ENCODE data around the gene COX7A2L. TPM values are rescaled to one million over a fixed set of nuclear protein-coding genes. Genes with fewer than 3 reads are reported as not detected.

Gene COX7A2L
- total and polyA plus RNA-seq, 10 of the 15 experiments (the other 5 are each of a cell fraction or from before 2014, with no cell fraction given): 134 to 532 (median 222) TPM

GRCh38 chr2:42401773-42402172, 40.8 kb upstream of the COX7A2L start:
- RAD21 ChIA-PET (ENCODE audit: unreplicated experiment): no interaction called here
- ATAC-seq: no peak
- H3K27ac ChIP-seq (ENCODE audit: control insufficient read depth, insufficient read depth): no peak overlapping the region
- SMC1A ChIA-PET (ENCODE audit: uncharacterized antibody, unreplicated experiment): interaction anchor here (1.2 kb wide), 1 partner anchor 8 kb away, joined by 3 read pairs; no protein-coding TSS in a partner anchor
- H3K9me3 ChIP-seq (replicated peaks; ENCODE audit: control insufficient read depth, insufficient read depth, low read length): no peaks in the 10 kb centered on the region
- no peak overlapping the region for H3K4me2 ChIP-seq (ENCODE audit: control insufficient read depth, insufficient read depth)
- WGBS (ENCODE audit: insufficient coverage, insufficient replicate concordance, low lambda C conversion rate, missing lambda C conversion rate): 50% methylated on average over 6 of the region's 6 CpGs
- CTCF ChIA-PET: interaction anchor here (1.0 kb wide), 1 partner anchor 30 kb away, joined by 4 read pairs; no protein-coding TSS in a partner anchor
- no peaks in the 10 kb centered on the region; a peak in 1 of 4 replicates for H3K27me3 ChIP-seq (replicated peaks in 1 of 2; ENCODE audit: control insufficient read depth in 2 of 2, insufficient read depth in 2 of 2, low read length in 1 of 2)
- H3K79me2 ChIP-seq (ENCODE audit: control insufficient read depth, insufficient read depth, low read length): no peaks in the 10 kb centered on the region
- H2AFZ ChIP-seq (ENCODE audit: control insufficient read depth, low read depth, low read length): no peak overlapping the region
- H4K20me1 ChIP-seq (ENCODE audit: control insufficient read depth, insufficient read depth): no peaks in the 10 kb centered on the region
- DNase-seq (ENCODE audit: low read depth, low spot score): no peak
- no TSS peak for BruUV-seq (replicated peaks)
- intact Hi-C loops (cut with micrococcal nuclease; ENCODE audit: unreplicated experiment): no loop called here
- H3K9ac ChIP-seq (ENCODE audit: control insufficient read depth, insufficient read depth, low read length): no peak overlapping the region
- H3K4me1 ChIP-seq (ENCODE audit: control insufficient read depth, insufficient read depth, low read length): no peaks in the 10 kb centered on the region
- H3K4me3 ChIP-seq: no peak overlapping the region
- no peak for FAIRE-seq
- in situ Hi-C loops (cut with MboI): no loop called here
- H3K36me3 ChIP-seq (ENCODE audit: control insufficient read depth in 2 of 2, insufficient read depth in 2 of 2, low read length in 1 of 2): no peaks in the 10 kb centered on the region
- POLR2A ChIA-PET: no interaction called here
- TF ChIP-seq ZNF687 (IDR thresholded peaks at IDR 0.05): no peak
- no peak for TF ChIP-seq GABPA (IDR thresholded peaks at IDR 0.05; ENCODE audit: low read depth)
- TF ChIP-seq SKIL (IDR thresholded peaks at IDR 0.05; ENCODE audit: low read depth, poor library complexity, severe bottlenecking): no peak
- TF ChIP-seq BCL11A (IDR thresholded peaks at IDR 0.05; ENCODE audit: low read depth, low read length): no peak
- TF ChIP-seq NFYB (IDR thresholded peaks at IDR 0.05; ENCODE audit: insufficient read depth, low read depth, low read length): no peak
- TF ChIP-seq IRF3 (IDR thresholded peaks at IDR 0.05): no peak
- no peak for TF ChIP-seq E4F1 (IDR thresholded peaks at IDR 0.05; ENCODE audit: borderline replicate concordance, partially characterized antibody)
- TF ChIP-seq, protein P1, sequence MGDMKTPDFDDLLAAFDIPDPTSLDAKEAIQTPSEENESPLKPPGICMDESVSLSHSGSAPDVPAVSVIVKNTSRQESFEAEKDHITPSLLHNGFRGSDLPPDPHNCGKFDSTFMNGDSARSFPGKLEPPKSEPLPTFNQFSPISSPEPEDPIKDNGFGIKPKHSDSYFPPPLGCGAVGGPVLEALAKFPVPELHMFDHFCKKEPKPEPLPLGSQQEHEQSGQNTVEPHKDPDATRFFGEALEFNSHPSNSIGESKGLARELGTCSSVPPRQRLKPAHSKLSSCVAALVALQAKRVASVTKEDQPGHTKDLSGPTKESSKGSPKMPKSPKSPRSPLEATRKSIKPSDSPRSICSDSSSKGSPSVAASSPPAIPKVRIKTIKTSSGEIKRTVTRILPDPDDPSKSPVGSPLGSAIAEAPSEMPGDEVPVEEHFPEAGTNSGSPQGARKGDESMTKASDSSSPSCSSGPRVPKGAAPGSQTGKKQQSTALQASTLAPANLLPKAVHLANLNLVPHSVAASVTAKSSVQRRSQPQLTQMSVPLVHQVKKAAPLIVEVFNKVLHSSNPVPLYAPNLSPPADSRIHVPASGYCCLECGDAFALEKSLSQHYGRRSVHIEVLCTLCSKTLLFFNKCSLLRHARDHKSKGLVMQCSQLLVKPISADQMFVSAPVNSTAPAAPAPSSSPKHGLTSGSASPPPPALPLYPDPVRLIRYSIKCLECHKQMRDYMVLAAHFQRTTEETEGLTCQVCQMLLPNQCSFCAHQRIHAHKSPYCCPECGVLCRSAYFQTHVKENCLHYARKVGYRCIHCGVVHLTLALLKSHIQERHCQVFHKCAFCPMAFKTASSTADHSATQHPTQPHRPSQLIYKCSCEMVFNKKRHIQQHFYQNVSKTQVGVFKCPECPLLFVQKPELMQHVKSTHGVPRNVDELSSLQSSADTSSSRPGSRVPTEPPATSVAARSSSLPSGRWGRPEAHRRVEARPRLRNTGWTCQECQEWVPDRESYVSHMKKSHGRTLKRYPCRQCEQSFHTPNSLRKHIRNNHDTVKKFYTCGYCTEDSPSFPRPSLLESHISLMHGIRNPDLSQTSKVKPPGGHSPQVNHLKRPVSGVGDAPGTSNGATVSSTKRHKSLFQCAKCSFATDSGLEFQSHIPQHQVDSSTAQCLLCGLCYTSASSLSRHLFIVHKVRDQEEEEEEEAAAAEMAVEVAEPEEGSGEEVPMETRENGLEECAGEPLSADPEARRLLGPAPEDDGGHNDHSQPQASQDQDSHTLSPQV (IDR thresholded peaks at IDR 0.05): no peak
- no peak for TF ChIP-seq MXI1 (IDR thresholded peaks at IDR 0.05; ENCODE audit: low read depth, low read length)

All from GM12878 (cell line).